ENCODE results near the gene NEURL1B.

NEURL1B gene

GRCh38 chr5:172642051-172642409, 967 bp downstream of the NEURL1B start:
- TF ChIP-seq YY1 (IDR thresholded peaks at IDR 0.05; ENCODE audit: low read depth) = no peak
- no peak for TF ChIP-seq FOXM1 (IDR thresholded peaks at IDR 0.05; ENCODE audit: borderline replicate concordance, low read depth)
- no peak for TF ChIP-seq REST (IDR thresholded peaks at IDR 0.05; ENCODE audit: low read depth)
- TF ChIP-seq CEBPB (IDR thresholded peaks at IDR 0.05) = no peak
- TF ChIP-seq CREB1 (IDR thresholded peaks at IDR 0.05; ENCODE audit: low read depth) = no peak

- no peak for TF ChIP-seq EGR1 (IDR thresholded peaks at IDR 0.05)
- TF ChIP-seq FOXM1 (IDR thresholded peaks at IDR 0.05; ENCODE audit: borderline replicate concordance, low read depth) = no peak
- no peak for TF ChIP-seq ZBTB7A (IDR thresholded peaks at IDR 0.05; ENCODE audit: low read depth)
- TF ChIP-seq CEBPB (IDR thresholded peaks at IDR 0.05) = no peak
- TF ChIP-seq CREB1 (IDR thresholded peaks at IDR 0.05; ENCODE audit: low read depth) = no peak
- no peak for TF ChIP-seq RAD21 (IDR thresholded peaks at IDR 0.05; ENCODE audit: low read depth)
- TF ChIP-seq TAF1 (IDR thresholded peaks at IDR 0.05; ENCODE audit: low read depth) = no peak
- TF ChIP-seq USF1 (IDR thresholded peaks at IDR 0.05) = no peak
- TF ChIP-seq TEAD4 (IDR thresholded peaks at IDR 0.05) = no peak
- no peak for TF ChIP-seq MAX (IDR thresholded peaks at IDR 0.05)
Measured at GRCh38 chr5:172642486-172642885, 1.4 kb downstream of the NEURL1B start.

- TF ChIP-seq TCF12 (IDR thresholded peaks at IDR 0.05; ENCODE audit: low read depth) (no peak), NFIC (IDR thresholded peaks at IDR 0.05) (no peak), ZBTB7A (IDR thresholded peaks at IDR 0.05; ENCODE audit: low read depth) (no peak), CEBPB (IDR thresholded peaks at IDR 0.05) (no peak), YY1 (IDR thresholded peaks at IDR 0.05; ENCODE audit: low read depth) (no peak), RAD21 (IDR thresholded peaks at IDR 0.05; ENCODE audit: low read depth) (no peak), EP300 (IDR thresholded peaks at IDR 0.05; ENCODE audit: borderline replicate concordance) (no peak), REST (IDR thresholded peaks at IDR 0.05; ENCODE audit: low read depth) (no peak), MAX (IDR thresholded peaks at IDR 0.05) (no peak), EGR1 (IDR thresholded peaks at IDR 0.05) (no peak)
Measured at GRCh38 chr5:172642926-172643871, 2.1 kb downstream of the NEURL1B start.

- TF ChIP-seq NFIC (IDR thresholded peaks at IDR 0.05) (no peak), TAF1 (IDR thresholded peaks at IDR 0.05; ENCODE audit: low read depth) (no peak), MAX (IDR thresholded peaks at IDR 0.05) (no peak), FOXM1 (IDR thresholded peaks at IDR 0.05; ENCODE audit: borderline replicate concordance, low read depth) (no peak), YY1 (IDR thresholded peaks at IDR 0.05; ENCODE audit: low read depth) (no peak), ZBTB7A (IDR thresholded peaks at IDR 0.05; ENCODE audit: low read depth) (no peak), EP300 (IDR thresholded peaks at IDR 0.05; ENCODE audit: borderline replicate concordance) (no peak), RAD21 (IDR thresholded peaks at IDR 0.05; ENCODE audit: low read depth) (no peak), EGR1 (IDR thresholded peaks at IDR 0.05) (no peak), TCF12 (IDR thresholded peaks at IDR 0.05; ENCODE audit: low read depth) (no peak), CREB1 (IDR thresholded peaks at IDR 0.05; ENCODE audit: low read depth) (no peak), TEAD4 (IDR thresholded peaks at IDR 0.05) (no peak), CEBPB (IDR thresholded peaks at IDR 0.05) (no peak), USF1 (IDR thresholded peaks at IDR 0.05) (no peak), REST (IDR thresholded peaks at IDR 0.05; ENCODE audit: low read depth) (no peak)
Measured at GRCh38 chr5:172644266-172644665, 3.2 kb downstream of the NEURL1B start.
